HUDEP-2 (cell line): ENCODE measurements around the gene SARNP.

Source experiments
- DNase-seq, 76 experiments: peaks; one replicate each; lab custom pipeline; 2025; ENCODE audit not compliant: unreplicated experiment in 76 of 76; lab: John Stamatoyannopoulos, UW

Gene SARNP

DNA sequence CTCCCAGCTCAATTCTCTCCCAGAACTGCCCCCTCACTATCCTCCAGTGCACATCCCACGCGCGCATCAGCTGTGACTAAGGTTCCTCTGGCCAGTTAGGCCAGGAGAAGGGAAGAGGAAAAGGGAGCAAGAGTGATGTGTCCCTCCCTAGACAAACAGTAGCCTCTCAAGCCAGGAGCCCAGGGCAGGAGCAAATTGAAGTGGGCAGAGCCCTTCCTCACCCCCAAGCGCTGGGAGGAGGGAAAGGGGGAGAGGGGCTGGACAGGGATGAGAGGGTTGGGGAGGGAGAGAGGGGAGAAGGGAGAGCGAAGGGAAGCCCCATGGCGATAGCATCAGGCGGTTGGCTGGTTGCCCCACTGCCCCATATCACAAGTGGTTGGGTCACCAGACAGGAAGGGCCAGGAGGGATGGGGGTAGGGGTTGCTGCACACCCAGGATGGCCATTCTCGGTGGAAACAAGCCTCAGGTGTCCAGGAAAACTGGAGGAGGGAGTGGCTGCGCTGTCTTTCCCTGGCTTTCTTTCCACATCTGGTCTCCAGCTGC is 89.8 kb downstream of the SARNP start:
- peak in 57 of 76 experiments; percentile 6 to 73 (median 48) for DNase-seq

- no peak for DNase-seq
Measured at GRCh38 chr12:55726971-55727370, 90.6 kb downstream of the SARNP start.

GRCh38 chr12:55725556-55725955 is 92.0 kb downstream of the SARNP start:
- DNase-seq: no peak

GRCh38 chr12:55724940-55725309 is 92.6 kb downstream of the SARNP start:
- no peak for DNase-seq

DNA sequence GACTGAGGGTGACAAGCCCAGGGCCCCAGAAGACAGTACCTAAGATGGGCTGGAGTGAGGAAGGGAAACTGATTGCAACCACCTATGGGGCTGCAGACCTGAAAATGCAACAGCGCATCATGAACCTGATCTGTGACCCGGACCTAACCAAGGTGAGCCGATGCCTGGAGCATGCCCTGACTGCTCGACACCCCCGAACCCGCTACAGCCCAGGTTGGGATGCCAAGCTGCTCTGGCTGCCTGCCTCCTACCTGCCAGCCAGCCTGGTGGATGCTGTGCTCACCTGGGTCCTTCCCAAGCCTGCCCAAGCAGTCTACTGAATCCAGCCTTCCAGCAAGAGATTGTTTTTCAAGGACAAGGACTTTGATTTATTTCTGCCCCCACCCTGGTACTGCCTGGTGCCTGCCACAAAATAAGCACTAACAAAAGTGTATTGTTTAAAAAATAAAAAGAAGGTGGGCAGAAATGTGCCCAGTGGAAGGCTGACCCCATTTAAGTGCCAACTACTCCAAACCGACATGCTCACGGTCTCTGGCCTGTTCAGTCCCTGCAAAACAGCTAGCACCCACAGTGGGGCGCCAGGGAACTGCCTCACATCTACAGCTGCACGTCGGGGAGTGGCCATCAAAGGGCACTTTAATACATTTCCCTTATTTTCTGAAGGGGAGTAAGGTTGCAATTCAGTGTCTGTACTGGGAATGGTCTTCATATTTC is 93.1 kb downstream of the SARNP start:
- DNase-seq: peak in 66 of 76 experiments; percentile 8 to 76 (median 56)

DNA sequence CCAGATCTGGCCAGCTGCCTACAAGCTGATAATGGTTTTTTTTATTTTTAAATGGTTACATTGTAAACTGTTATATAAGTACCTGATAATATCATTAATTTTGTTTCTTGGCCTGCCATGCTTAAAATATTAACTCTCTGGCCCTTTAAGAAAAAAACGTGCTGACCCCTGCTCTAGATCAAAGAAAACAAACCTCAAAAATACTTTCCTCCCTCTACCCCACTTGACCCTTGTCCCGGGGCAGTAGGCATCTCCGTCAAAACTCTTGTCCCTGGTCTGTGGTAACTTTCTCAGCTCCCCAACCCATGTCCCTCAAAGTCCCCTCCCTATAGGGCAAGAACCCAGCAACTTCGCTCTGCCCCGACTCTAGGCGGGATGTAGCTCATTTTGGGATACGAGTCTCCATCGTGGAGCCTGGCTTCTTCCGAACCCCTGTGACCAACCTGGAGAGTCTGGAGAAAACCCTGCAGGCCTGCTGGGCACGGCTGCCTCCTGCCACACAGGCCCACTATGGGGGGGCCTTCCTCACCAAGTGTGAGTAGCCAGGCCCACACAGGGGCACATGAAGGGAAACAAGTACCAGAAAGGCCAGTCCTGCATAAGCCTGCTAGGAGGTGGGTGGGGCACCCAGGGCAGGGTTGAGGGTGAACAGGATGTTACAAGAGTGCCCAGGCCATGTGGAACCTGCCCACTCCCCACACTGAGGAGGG is 93.9 kb downstream of the SARNP start:
- DNase-seq: no peak

DNA sequence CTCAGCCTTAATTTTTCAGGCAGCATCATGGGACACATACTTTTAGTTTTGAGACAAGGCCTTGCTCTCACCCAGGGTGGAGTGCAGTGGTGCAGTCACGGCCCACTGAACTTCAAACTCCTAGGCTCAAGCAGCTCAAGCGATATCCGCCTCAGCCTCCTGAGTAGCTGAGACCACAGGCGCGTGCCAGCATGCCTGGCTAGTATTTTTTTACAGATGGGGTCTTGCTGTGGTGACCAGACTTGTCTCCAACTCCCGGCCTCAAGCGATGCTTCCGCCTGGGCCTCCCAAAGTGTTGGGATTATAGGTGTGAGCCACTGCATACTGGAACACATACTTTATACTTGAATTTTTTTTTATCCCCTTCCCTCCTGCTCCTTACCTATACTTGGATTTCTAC is 94.6 kb downstream of the SARNP start:
- DNase-seq: no peak

GRCh38 chr12:55721601-55722213 is 95.8 kb downstream of the SARNP start:
- DNase-seq: no peak

DNA sequence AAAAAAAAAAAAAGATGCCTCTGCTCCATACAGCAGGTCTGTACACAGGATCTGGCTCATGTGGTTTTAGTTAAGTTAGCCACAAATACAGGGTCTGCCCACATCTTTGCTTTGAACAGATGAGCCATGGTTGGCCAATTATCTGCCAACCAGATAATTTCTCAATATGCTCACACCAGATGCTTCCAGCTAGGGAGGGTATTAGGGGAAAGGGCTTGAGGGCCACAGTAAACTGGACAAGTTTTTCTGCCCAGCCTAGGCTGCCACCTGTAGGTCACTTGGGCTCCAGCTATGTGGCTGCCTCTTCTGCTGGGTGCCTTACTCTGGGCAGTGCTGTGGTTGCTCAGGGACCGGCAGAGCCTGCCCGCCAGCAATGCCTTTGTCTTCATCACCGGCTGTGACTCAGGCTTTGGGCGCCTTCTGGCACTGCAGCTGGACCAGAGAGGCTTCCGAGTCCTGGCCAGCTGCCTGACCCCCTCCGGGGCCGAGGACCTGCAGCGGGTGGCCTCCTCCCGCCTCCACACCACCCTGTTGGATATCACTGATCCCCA is 96.6 kb downstream of the SARNP start:
- peak in 15 of 76 experiments; percentile 3 to 58 (median 21) for DNase-seq

- DNase-seq: no peak
Measured at GRCh38 chr12:55720071-55720564, 97.4 kb downstream of the SARNP start, which contains the start of gene RDH5. TSS of gene RDH5 (plus strand) at chr12:55720393. CDS start at chr12:55721185, 792 bp downstream.

DNA sequence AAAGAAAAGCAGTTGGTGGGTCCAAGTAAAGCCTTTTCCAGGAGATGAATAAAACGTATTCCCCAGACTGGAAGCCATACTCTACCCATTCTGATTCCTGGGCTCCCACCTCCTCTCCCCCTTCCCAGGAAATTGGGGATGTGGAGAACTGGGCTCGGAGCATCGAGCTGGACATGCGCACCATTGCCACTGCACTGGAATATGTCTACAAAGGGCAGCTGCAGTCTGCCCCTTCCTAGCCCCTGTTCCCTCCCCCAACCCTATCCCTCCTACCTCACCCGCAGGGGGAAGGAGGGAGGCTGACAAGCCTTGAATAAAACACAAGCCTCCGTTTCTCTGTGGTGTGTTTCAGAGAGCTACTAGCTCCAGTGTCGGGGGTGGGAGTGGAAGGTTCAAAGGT is 98.2 kb downstream of the SARNP start:
- no peak for DNase-seq

GRCh38 chr12:55718624-55719275 is 98.8 kb downstream of the SARNP start:
- no peak for DNase-seq

DNA sequence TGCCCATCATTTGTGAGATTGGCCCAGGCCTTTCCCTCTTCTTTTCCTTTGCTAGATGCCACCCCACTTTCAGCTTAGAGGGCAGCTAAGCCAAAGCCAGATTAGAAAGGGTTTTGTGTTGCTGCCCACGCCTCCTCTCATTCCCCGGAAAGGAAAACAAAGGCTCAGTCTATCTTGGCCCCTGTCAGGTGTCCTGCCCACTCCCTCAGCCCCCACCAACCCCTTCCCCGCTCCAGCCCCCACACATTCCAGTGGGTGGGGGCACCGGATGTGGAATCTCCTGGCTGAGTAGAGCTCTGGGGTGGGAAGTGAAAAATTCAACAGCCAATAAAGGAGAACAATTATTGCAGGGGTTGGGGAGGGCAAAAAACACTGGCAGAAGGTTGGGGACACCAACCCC is 99.5 kb downstream of the SARNP start:
- DNase-seq: no peak

DNA sequence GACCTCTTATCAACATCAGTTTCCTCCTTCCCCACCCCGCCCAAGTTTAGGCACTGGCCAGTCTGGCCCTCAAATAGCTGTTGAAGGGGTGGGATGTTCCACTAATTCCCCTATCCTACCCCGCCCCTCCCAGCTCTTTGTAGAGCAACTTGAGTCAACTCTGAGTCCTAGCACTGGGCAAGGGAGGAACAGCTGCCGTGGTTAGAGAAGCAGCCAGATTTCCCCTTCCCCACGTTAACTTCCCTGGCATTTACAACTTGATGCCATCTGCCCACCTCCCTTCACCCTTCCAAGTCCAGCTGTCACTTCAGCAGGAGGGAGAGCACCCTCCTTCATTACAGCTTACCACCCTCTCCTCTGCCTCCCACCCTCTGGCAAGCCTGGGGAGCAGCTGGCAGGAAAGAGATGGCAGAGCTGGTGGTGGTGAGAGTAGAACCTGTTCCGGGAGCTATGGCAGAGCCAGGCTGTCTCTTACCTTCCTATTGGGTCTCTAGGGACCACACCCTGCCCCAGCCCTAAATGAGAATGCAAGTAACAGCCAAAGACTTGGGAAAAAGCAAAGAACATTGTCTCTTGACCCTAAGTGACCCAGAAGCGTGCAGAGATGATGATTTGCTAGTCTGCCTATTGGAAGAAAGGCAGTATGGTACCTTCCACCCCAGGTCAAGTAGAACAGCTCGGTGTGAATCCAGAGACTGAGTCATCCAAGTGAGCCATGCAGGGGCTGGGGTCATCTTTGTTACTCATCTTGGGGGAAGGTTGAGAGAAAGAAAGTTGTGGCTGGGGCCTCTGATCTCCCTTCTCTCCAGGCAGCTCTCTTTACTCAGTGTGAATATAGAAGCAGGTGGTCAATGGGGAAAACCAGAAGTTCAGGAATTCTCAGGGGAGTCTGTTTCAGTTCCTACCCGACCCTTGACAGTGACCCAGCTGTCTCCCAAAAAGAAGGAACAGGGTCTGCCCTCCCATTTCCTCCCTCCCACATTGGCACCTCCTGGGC is 100.2 kb downstream of the SARNP start:
- peak in 11 of 76 experiments; percentile 3 to 34 (median 13) for DNase-seq

GRCh38 chr12:55716582-55716957 is 101.0 kb downstream of the SARNP start:
- no peak for DNase-seq

DNA sequence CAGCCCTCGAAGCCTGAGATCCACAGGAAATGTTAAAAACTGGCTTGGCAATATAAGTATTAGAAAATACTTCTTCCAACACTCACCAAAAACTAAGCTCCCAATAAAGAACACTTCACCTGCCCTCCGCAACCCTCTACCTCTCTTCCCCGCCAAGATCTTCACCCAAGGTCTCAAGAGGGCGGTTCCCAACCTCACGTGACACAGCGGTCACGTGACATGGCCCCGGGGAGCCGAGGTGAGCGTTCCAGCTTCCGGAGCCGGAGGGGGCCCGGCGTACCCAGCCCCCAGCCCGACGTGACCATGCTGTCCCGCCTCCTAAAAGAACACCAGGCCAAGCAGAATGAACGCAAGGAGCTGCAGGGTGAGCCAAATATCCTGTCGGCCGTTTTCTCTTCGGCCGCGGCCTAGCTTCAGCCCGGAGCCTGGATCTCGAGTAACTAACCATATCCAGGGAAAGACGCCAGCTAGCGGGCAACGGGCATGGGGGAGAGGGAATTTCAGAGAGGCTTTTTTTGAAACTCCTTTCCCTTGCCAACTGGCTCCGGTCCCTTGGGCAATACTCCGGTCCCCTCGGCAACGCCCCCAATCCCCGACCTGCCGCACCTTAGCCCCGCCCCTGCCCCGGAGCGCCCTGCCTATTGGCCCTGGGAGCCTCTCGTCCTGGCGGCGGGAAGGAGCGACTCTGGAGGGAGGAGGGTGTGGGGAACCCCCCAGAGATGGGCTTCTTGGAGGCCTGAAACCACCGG is 101.5 kb downstream of the SARNP start, which contains the start of gene BLOC1S1:
Gene BLOC1S1, plus strand, starts transcription at position 214 of the 749 bp plus-strand sequence. Its CDS starts 6 bp downstream, at position 220.
- peak in 74 of 76 experiments; percentile 40 to 91 (median 82) for DNase-seq

- DNase-seq: no peak
Measured at GRCh38 chr12:55715169-55715764, 102.3 kb downstream of the SARNP start.

DNA sequence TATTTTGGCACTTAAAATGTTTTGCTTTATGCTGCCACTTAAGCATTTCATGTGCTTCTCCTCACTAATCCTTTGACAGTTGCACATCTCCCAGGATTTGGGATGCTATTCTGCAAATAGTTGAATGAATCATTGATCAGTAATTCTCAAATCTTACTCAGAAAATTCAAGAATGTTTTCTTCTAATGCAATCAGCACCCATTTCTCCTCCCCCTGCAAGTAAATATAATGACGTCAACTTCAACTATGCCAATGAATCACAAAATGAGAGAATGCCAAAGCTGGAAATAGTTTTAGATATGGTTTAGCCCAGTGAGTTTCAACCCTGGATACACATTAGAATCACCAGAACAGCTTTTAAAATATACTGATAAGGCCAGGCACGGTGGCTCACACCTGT is 103.8 kb downstream of the SARNP start:
- DNase-seq: no peak
